ENCODE results near the gene SH3RF1.
"Not testable (repeated sequence)": the region's sequence is repeated elsewhere in the genome, so short reads cannot be mapped to it uniquely, and the experiment has no call there.

Gene SH3RF1

GRCh38 chr4:169293343-169294176 is 22.8 kb upstream of the SH3RF1 start:
- H3K9ac ChIP-seq (ENCODE audit: low read length): no peak overlapping the region
- no peak overlapping the region for H3K4me3 ChIP-seq (ENCODE audit: low read length)
- no peaks in the 10 kb centered on the region for H3K4me1 ChIP-seq (ENCODE audit: control insufficient read depth, insufficient read depth, low read length)
- H3K36me3 ChIP-seq (ENCODE audit: control insufficient read depth, insufficient read depth, low read length): no peaks in the 10 kb centered on the region
- no peaks in the 10 kb centered on the region for H3K27me3 ChIP-seq (ENCODE audit: control insufficient read depth, insufficient read depth, low read length)
- no peak overlapping the region for H3K27ac ChIP-seq (ENCODE audit: low read depth, low read length)

- not testable (repeated sequence) for H3K9ac ChIP-seq (ENCODE audit: low read length); H3K27ac ChIP-seq (ENCODE audit: low read depth, low read length); H3K36me3 ChIP-seq (ENCODE audit: control insufficient read depth, insufficient read depth, low read length); H3K27me3 ChIP-seq (ENCODE audit: control insufficient read depth, insufficient read depth, low read length); H3K4me3 ChIP-seq (ENCODE audit: low read length); H3K4me1 ChIP-seq (ENCODE audit: control insufficient read depth, insufficient read depth, low read length)
Measured at GRCh38 chr4:169287983-169288382, 17.2 kb upstream of the SH3RF1 start.

- no peak overlapping the region for H3K4me3 ChIP-seq (ENCODE audit: low read length)
- H3K9ac ChIP-seq (ENCODE audit: low read length): no peak overlapping the region
- no peaks in the 10 kb centered on the region for H3K27me3 ChIP-seq (ENCODE audit: control insufficient read depth, insufficient read depth, low read length)
- H3K36me3 ChIP-seq (ENCODE audit: control insufficient read depth, insufficient read depth, low read length): no peaks in the 10 kb centered on the region
- no peaks in the 10 kb centered on the region for H3K4me1 ChIP-seq (ENCODE audit: control insufficient read depth, insufficient read depth, low read length)
- H3K27ac ChIP-seq (ENCODE audit: low read depth, low read length): no peak overlapping the region
Measured at GRCh38 chr4:169286562-169287301, 16.0 kb upstream of the SH3RF1 start.

GRCh38 chr4:169283114-169283509 is 12.4 kb upstream of the SH3RF1 start:
- Histone ChIP-seq H3K9ac (ENCODE audit: low read length) (no peak overlapping the region), H3K36me3 (ENCODE audit: control insufficient read depth, insufficient read depth, low read length) (no peaks in the 10 kb centered on the region), H3K27ac (ENCODE audit: low read depth, low read length) (no peak overlapping the region), H3K4me3 (ENCODE audit: low read length) (no peak overlapping the region), H3K27me3 (ENCODE audit: control insufficient read depth, insufficient read depth, low read length) (no peaks in the 10 kb centered on the region), H3K4me1 (ENCODE audit: control insufficient read depth, insufficient read depth, low read length) (no peaks in the 10 kb centered on the region)

GRCh38 chr4:169282429-169283113 is 11.8 kb upstream of the SH3RF1 start:
- no peaks in the 10 kb centered on the region for H3K27me3 ChIP-seq (ENCODE audit: control insufficient read depth, insufficient read depth, low read length)
- no peak overlapping the region for H3K9ac ChIP-seq (ENCODE audit: low read length)
- H3K36me3 ChIP-seq (ENCODE audit: control insufficient read depth, insufficient read depth, low read length): no peaks in the 10 kb centered on the region
- H3K27ac ChIP-seq (ENCODE audit: low read depth, low read length): no peak overlapping the region
- H3K4me1 ChIP-seq (ENCODE audit: control insufficient read depth, insufficient read depth, low read length): no peaks in the 10 kb centered on the region
- H3K4me3 ChIP-seq (ENCODE audit: low read length): no peak overlapping the region

GRCh38 chr4:169279108-169279507 is 8.4 kb upstream of the SH3RF1 start:
- no peak overlapping the region for H3K9ac ChIP-seq (ENCODE audit: low read length)
- H3K4me1 ChIP-seq (ENCODE audit: control insufficient read depth, insufficient read depth, low read length): no peaks in the 10 kb centered on the region
- H3K4me3 ChIP-seq (ENCODE audit: low read length): no peak overlapping the region
- no peaks in the 10 kb centered on the region for H3K27me3 ChIP-seq (ENCODE audit: control insufficient read depth, insufficient read depth, low read length)
- H3K27ac ChIP-seq (ENCODE audit: low read depth, low read length): no peak overlapping the region
- H3K36me3 ChIP-seq (ENCODE audit: control insufficient read depth, insufficient read depth, low read length): no peaks in the 10 kb centered on the region

GRCh38 chr4:169278624-169279023 is 7.9 kb upstream of the SH3RF1 start:
- no peak overlapping the region for H3K27ac ChIP-seq (ENCODE audit: low read depth, low read length)
- H3K4me3 ChIP-seq (ENCODE audit: low read length): no peak overlapping the region
- no peaks in the 10 kb centered on the region for H3K36me3 ChIP-seq (ENCODE audit: control insufficient read depth, insufficient read depth, low read length)
- H3K4me1 ChIP-seq (ENCODE audit: control insufficient read depth, insufficient read depth, low read length): no peaks in the 10 kb centered on the region
- H3K27me3 ChIP-seq (ENCODE audit: control insufficient read depth, insufficient read depth, low read length): no peaks in the 10 kb centered on the region
- H3K9ac ChIP-seq (ENCODE audit: low read length): no peak overlapping the region

- H3K9ac ChIP-seq (ENCODE audit: low read length); H3K4me3 ChIP-seq (ENCODE audit: low read length); H3K36me3 ChIP-seq (ENCODE audit: control insufficient read depth, insufficient read depth, low read length): not testable (repeated sequence)
Measured at GRCh38 chr4:169277838-169278237, 7.1 kb upstream of the SH3RF1 start.

GRCh38 chr4:169275180-169275579 is 4.4 kb upstream of the SH3RF1 start:
- no peaks in the 10 kb centered on the region for H3K27me3 ChIP-seq (ENCODE audit: control insufficient read depth, insufficient read depth, low read length)
- H3K9ac ChIP-seq (ENCODE audit: low read length): no peak overlapping the region
- H3K4me1 ChIP-seq (ENCODE audit: control insufficient read depth, insufficient read depth, low read length): no peaks in the 10 kb centered on the region
- H3K27ac ChIP-seq (ENCODE audit: low read depth, low read length): no peak overlapping the region
- no peaks in the 10 kb centered on the region for H3K36me3 ChIP-seq (ENCODE audit: control insufficient read depth, insufficient read depth, low read length)
- H3K4me3 ChIP-seq (ENCODE audit: low read length): no peak overlapping the region

More at GRCh38 chr4:169277838-169278237, 7.1 kb upstream of the SH3RF1 start:
- not testable (repeated sequence) for H3K4me1 ChIP-seq (ENCODE audit: control insufficient read depth, insufficient read depth, low read length); H3K27ac ChIP-seq (ENCODE audit: low read depth, low read length); H3K27me3 ChIP-seq (ENCODE audit: control insufficient read depth, insufficient read depth, low read length)

- Histone ChIP-seq H3K9ac (ENCODE audit: low read length) (no peak overlapping the region), H3K27ac (ENCODE audit: low read depth, low read length) (no peak overlapping the region), H3K4me3 (ENCODE audit: low read length) (no peak overlapping the region), H3K4me1 (ENCODE audit: control insufficient read depth, insufficient read depth, low read length) (peaks cover 6% of the 10 kb centered on the region), H3K36me3 (ENCODE audit: control insufficient read depth, insufficient read depth, low read length) (no peaks in the 10 kb centered on the region), H3K27me3 (ENCODE audit: control insufficient read depth, insufficient read depth, low read length) (no peaks in the 10 kb centered on the region)
Measured at GRCh38 chr4:169274033-169274432, 3.3 kb upstream of the SH3RF1 start.

GRCh38 chr4:169272265-169272886 is 1.6 kb upstream of the SH3RF1 start:
- Histone ChIP-seq H3K4me1 (ENCODE audit: control insufficient read depth, insufficient read depth, low read length) (peaks cover 6% of the 10 kb centered on the region), H3K27ac (ENCODE audit: low read depth, low read length) (no peak overlapping the region), H3K36me3 (ENCODE audit: control insufficient read depth, insufficient read depth, low read length) (no peaks in the 10 kb centered on the region), H3K27me3 (ENCODE audit: control insufficient read depth, insufficient read depth, low read length) (no peaks in the 10 kb centered on the region), H3K4me3 (ENCODE audit: low read length) (peak overlapping the region; percentile 8), H3K9ac (ENCODE audit: low read length) (no peak overlapping the region)

- Histone ChIP-seq H3K4me1 (ENCODE audit: control insufficient read depth, insufficient read depth, low read length) (peaks cover 6% of the 10 kb centered on the region), H3K36me3 (ENCODE audit: control insufficient read depth, insufficient read depth, low read length) (no peaks in the 10 kb centered on the region), H3K27ac (ENCODE audit: low read depth, low read length) (no peak overlapping the region), H3K27me3 (ENCODE audit: control insufficient read depth, insufficient read depth, low read length) (no peaks in the 10 kb centered on the region), H3K4me3 (ENCODE audit: low read length) (peak overlapping the region; percentile 94), H3K9ac (ENCODE audit: low read length) (peak overlapping the region; percentile 83)
Measured at GRCh38 chr4:169271692-169272007, 894 bp upstream of the SH3RF1 start.

All from rectal smooth muscle tissue (tissue), 1 donor.